IgD-negative memory B cell (primary cell): ENCODE results near the gene CBARP. TPM values are rescaled to one million over a fixed set of nuclear protein-coding genes. Genes with fewer than 3 reads are reported as not detected.
A peak's percentile ranks its signal among the peaks of the same experiment; 100 is the strongest.
"Not testable (repeated sequence)": the region's sequence is repeated elsewhere in the genome, so short reads cannot be mapped to it uniquely, and the experiment has no call there.

Experiments used
- H3K27ac Mint-ChIP-seq, 3 donors: one replicate each; pipeline ENCODE4 v1.8.0; 2020 to 2022; ENCODE audit warnings: mild to moderate bottlenecking in 3 of 3, mixed read lengths in 3 of 3, moderate library complexity in 1 of 3
- H3K27me3 Mint-ChIP-seq: one replicate; pipeline ENCODE4 v1.8.0; 2021; ENCODE audit warnings: mixed read lengths
- H3K36me3 Mint-ChIP-seq: one replicate; pipeline ENCODE4 v1.8.0; 2020; ENCODE audit warnings: mild to moderate bottlenecking, mixed read lengths
- H3K4me1 Mint-ChIP-seq, 3 donors: one replicate each; pipeline ENCODE4 v1.8.0; 2020 to 2022; ENCODE audit warnings: mixed read lengths in 3 of 3, mild to moderate bottlenecking in 1 of 3
- H3K4me3 Mint-ChIP-seq, 4 donors: one replicate each; pipeline ENCODE4 v1.8.0; 2020 to 2022; ENCODE audit warnings: mild to moderate bottlenecking in 4 of 4, mixed read lengths in 4 of 4, moderate library complexity in 3 of 4
- H3K9me3 Mint-ChIP-seq, 3 donors: one replicate each; pipeline ENCODE4 v1.8.0; 2020 to 2021; ENCODE audit warnings: mixed read lengths in 3 of 3, mild to moderate bottlenecking in 1 of 3
- polyA plus RNA-seq: library from polyadenylated mRNA; unstranded; fragments of 300-500 nt; fragmentation: Illumina TruSeq; gene quantifications from one replicate; pipeline ENCODE4 v1.2.3, GENCODE V29; 2021

Gene CBARP
- polyA plus RNA-seq, 1 donor from 2014 or later, result not detected

DNA sequence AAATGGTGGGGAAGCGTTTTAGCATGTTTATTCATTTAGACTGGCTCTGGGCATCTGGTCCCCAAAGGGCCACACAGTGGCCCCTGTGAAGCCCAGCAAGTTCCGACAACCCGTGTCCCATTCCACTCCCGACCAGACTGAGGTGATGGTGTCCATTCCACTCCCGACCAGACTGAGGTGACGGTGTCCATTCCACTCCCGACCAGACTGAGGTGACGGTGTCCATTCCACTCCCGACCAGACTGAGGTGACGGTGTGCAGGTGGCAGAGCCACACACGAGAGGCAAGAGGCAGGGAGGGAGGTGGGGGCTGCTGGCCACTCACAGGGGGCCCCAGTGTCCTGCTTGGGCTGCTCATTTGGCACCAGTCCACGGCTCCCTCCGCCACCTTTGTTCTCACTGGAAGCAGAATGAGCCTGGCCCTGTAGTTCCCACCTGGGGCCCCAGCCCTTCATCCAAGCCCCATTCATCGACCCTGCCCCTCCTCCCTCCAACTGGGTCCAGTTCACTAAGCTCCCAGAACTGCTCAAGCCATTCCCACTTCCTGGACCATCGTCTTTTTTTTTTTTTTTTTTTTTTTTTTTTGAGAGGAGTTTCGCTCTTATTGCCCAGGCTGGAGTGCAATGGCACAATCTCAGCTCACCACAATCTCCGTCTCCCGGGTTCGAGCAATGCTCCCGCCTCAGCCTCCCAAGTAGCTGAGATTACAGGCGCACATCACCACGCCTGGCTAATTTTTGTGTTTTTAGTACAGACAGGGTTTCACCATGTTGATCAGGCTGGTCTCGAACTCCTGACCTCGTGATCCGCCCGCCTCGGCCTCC lies 8.7 kb upstream of the CBARP start:
- peak overlapping the region in 3 of 4 donors; percentile 17 to 76 (median 71) for H3K4me3 Mint-ChIP-seq
- peaks cover 6 to 15% (median 12%) of the 10 kb centered on the region in 3 donors for H3K4me1 Mint-ChIP-seq
- not testable (repeated sequence) for H3K36me3 Mint-ChIP-seq, H3K27me3 Mint-ChIP-seq, H3K9me3 Mint-ChIP-seq
- H3K27ac Mint-ChIP-seq, result peak overlapping the region in 2 of 3 donors; percentile 71 to 89

DNA sequence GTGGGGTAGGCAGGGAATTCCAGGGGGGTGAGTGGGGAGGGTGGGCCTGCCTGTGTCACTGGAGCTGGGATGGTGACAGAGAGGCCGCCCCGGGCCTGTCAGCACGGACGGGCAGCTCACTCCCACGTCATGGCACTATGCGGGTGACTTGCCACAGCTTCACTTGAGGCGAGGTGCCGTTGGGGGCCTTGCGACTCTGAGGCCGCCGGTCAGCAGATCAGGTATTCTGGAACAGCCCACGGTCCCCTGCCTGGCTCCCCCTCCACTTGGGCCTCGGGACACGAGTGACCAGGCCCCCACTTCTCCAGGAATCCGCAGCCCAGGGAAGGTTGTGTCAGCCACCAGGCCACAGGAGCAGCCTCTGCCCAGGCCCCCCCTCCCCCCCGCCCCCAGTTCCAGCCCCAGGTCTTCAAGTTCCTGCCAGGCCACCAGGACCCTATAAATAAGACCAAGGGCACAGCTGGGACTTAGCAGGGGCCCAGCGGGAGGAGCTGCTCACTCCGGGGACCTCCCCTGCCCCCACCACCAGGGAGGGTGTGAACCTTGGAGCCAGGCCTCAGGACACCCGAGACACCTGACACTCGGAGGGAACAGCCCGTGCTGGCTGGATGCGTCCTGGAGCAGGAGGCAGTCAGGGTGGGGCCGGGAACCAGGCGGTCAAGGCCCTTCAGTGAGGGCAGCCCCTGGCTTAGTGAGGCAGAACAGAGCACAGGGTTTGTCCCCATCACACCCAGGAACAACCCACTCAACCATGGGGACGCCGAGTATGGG lies 7.9 kb upstream of the CBARP start:
- Mint-ChIP-seq H3K27ac (peak overlapping the region in 1 of 3 donors; percentile 89), H3K4me3 (peak overlapping the region in 1 of 4 donors; percentile 76), H3K36me3 (peaks cover 2% of the 10 kb centered on the region), H3K4me1 (peaks cover 8 to 17% (median 14%) of the 10 kb centered on the region in 3 donors), H3K9me3 (no peaks in the 10 kb centered on the region), H3K27me3 (peaks cover 2% of the 10 kb centered on the region)

DNA sequence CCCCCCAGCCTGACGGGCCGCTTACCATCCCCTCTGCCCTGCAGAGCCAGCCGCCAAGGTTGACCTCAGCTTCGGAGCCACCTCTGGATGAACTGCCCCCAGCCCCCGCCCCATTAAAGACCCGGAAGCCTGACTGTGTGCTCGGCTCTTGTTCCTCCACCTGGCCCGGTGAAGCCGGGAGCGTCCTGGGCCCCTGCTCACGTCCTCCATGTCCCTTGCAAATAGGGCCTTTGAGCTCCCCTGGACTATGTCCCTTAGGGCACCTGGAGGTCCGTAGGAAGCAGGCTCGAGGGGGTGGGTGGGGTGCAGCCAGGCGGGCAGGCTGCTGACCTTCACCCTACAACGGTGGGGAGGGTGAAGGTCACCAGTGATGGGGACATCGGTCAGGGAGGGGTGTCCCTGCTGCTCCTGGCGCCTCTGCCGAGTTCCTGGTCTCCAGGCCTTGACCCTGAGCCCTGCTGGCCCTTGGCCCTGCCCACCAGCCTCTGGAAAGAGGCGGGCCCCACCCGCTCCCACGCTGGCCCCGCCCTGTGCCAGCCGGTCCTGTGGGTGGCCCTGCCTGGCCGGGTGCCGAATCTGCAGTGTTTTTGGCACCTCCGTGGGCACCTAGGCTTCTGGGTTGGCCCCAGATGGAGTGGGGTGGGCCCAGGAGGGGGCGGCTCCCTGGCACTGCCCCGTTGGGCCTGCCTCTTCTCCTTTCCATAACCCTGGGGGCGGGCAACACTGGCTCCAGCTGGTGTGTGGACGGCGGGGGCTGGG lies 7.1 kb upstream of the CBARP start:
- Mint-ChIP-seq H3K4me1 (peaks cover 8 to 17% (median 14%) of the 10 kb centered on the region in 3 donors), H3K27ac (peak overlapping the region; percentile 83 to 100 (median 87))

DNA sequence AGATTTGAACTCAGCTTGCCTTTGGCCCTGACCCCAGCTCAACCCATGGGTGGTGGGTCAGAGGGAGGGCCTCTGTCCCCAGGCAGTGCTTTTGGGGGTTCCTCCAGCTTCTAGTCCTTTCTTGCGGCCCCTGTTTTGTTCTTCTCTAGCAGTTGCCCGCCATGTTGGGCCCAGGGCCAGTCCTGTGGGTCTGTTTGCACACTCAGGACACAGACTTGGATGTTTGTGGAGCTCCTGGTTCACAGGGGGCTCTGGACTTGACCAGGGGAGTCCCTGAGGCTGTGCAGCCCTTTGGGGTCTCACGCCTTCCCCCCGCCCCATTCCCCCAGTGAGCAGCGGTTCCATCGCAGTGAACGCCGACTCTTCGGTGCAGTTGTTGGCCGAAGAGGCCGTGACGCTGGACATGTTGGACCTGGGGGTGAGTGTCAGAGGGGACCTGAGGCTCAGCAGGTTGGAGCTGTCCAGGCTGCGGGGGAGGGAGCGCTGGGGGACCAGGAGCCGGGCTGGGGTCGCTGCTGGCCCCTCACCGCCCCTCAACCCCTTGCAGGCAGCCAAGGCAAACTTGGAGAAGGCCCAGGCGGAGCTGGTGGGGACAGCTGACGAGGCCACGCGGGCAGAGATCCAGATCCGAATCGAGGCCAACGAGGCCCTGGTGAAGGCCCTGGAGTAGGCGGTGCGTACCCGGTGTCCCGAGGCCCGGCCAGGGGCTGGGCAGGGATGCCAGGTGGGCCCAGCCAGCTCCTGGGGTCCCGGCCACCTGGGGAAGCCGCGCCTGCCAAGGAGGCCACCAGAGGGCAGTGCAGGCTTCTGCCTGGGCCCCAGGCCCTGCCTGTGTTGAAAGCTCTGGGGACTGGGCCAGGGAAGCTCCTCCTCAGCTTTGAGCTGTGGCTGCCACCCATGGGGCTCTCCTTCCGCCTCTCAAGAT lies 6.2 kb upstream of the CBARP start:
- H3K27me3 Mint-ChIP-seq, result peaks cover 2% of the 10 kb centered on the region
- no peaks in the 10 kb centered on the region for H3K9me3 Mint-ChIP-seq
- peak overlapping the region; percentile 80 to 96 (median 90) for H3K4me3 Mint-ChIP-seq
- peak overlapping the region; percentile 83 to 100 (median 87) for H3K27ac Mint-ChIP-seq
- peaks cover 2% of the 10 kb centered on the region for H3K36me3 Mint-ChIP-seq
- peaks cover 10 to 19% (median 11%) of the 10 kb centered on the region in 3 donors for H3K4me1 Mint-ChIP-seq

More for the DNA sequence above, 7.1 kb upstream of the CBARP start:
- Mint-ChIP-seq H3K9me3 (no peaks in the 10 kb centered on the region), H3K4me3 (peak overlapping the region; percentile 80 to 96 (median 90)), H3K36me3 (peaks cover 2% of the 10 kb centered on the region), H3K27me3 (peaks cover 2% of the 10 kb centered on the region)

DNA sequence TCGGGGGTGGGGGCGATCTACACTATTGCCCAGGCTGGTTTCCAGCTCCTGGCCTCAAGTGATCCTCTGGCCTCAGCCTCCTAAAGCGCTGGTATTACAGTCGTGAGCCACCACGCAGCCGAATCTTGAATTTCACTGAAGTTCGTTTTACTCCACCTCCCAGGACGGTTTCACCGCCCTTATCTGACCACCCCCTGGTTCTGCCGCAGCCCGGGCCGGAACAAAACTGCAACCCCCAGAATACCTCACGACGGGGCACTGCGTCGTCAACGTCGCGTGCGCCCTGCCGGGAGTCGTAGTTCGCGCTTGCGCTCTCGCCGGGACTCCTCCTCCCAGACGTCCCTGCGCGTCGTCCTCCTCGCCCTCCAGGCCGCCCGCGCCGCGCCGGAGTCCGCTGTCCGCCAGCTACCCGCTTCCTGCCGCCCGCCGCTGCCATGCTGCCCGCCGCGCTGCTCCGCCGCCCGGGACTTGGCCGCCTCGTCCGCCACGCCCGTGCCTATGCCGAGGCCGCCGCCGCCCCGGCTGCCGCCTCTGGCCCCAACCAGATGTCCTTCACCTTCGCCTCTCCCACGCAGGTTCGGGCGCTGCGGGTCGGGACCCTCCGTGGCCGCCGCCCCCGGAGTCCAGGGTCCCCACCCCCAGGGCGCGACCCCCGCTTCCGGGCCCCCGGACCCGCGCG lies 3.8 kb upstream of the CBARP start, which contains the start of gene ATP5F1D:
Gene ATP5F1D (plus strand): TSS at position 335 of the 679 bp plus-strand sequence. CDS start 100 bp downstream, at position 435.
- Mint-ChIP-seq H3K27ac (peak within 1 kb of the TSS; percentile 81 to 97 (median 95)), H3K36me3 (peaks cover 2% of the 10 kb centered on the region), H3K4me1 (peaks cover 10 to 24% (median 17%) of the 10 kb centered on the region in 3 donors), H3K27me3 (peaks cover 8% of the 10 kb centered on the region), H3K9me3 (peaks cover 0 to 2% (median 0%) of the 10 kb centered on the region in 3 donors), H3K4me3 (peak within 1 kb of the TSS; percentile 86 to 96 (median 92))

DNA sequence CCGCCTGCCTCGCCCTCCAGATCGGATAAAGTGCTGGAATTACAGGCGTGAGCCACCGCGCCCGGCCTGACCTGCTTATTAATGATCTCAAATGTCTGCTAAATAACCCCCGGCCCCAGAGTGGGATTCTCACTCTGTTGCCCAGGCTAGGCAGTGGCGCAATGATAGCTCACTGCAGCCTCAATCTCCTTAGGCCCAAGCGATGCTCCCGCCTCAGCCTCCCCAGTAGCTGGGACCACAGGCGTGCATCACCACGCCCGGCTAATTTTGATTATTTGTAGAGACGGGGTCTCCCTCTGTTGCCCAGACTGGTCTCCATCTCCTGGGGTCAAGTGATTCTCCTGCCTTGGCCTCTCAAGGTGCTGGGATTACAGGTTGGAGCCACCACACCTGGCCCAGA lies 3.1 kb upstream of the CBARP start:
- peaks cover 0 to 2% (median 0%) of the 10 kb centered on the region in 3 donors for H3K9me3 Mint-ChIP-seq
- peak overlapping the region; percentile 81 to 97 (median 95) for H3K27ac Mint-ChIP-seq
- peaks cover 2% of the 10 kb centered on the region for H3K36me3 Mint-ChIP-seq
- peaks cover 10 to 20% (median 15%) of the 10 kb centered on the region in 3 donors for H3K4me1 Mint-ChIP-seq
- H3K27me3 Mint-ChIP-seq, result peaks cover 8% of the 10 kb centered on the region
- H3K4me3 Mint-ChIP-seq, result peak overlapping the region in 3 of 4 donors; percentile 83 to 95 (median 89)

DNA sequence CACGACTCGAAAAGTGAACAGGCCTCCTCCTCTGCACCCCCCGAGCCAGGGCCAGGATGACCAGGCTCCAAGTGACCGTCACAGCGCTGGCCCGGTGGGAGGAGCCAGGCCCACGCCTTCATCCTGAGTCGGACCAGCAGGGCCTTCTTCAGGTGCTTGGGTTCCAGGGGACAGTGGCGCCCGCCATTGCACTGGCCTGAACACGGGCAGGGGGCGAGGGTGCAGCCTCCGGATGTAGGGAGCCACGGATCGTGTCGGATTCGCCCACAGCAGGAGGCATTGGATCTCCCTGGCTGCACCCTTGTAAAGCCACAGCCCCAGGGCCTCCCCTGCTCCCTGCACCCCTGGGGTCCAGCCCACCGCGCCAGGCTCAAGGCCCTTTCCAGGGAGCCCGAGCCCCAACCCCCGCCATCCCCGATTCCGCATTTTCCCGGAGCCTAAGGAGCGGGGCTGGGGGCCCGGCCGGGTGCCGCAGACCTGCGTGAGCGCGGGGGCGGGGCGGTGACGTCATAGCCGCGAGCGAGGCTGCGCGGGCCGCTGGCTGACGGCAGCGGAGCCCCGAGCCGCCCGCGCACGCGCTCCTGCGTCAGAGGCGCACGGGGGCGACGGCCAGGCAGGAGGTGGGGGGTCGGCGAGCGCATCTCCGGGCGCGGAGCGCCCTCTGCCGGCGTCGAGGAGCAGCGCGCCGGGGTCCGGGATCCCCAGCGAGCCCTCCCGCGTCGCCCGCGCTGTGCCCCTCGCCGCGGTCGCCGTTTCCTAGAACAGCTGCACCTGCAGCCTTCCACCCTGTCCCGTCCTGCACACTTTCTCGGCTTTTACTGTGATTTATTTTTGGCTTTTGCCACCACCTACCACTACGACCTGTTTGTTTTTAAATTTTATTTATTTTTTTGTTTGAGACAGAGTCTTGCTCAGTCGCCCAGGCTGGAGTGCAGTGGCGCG lies 2.3 kb upstream of the CBARP start:
- peak overlapping the region in 2 of 3 donors; percentile 63 to 95 for H3K27ac Mint-ChIP-seq
- peaks cover 8% of the 10 kb centered on the region for H3K27me3 Mint-ChIP-seq
- peaks cover 10 to 20% (median 15%) of the 10 kb centered on the region in 3 donors for H3K4me1 Mint-ChIP-seq
- peak overlapping the region in 3 of 4 donors; percentile 59 to 87 (median 74) for H3K4me3 Mint-ChIP-seq
- peaks cover 2% of the 10 kb centered on the region for H3K36me3 Mint-ChIP-seq
- peaks cover 0 to 2% (median 0%) of the 10 kb centered on the region in 3 donors for H3K9me3 Mint-ChIP-seq

DNA sequence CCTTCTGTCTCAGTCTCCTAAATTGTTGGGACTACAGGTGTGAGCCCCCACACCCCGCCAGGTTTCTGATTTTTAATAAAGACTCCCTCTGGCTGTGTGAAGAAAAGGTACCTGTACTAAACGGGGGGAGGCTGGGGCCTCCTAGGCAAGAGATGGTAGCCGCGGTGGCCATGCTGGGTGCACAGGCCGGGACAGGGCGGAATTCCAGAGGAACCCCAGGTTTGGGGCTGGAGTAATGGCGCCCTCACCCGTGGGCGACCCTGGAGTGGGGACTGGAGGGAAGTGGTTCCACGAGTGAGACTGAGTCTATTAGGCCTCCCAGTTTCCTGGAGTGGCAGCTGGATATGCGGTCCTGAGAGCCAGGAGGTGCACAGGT lies 1.6 kb upstream of the CBARP start:
- Mint-ChIP-seq H3K4me3 (peak overlapping the region; percentile 55 to 90 (median 76)), H3K27ac (peak overlapping the region; percentile 63 to 95 (median 71)), H3K27me3 (peaks cover 8% of the 10 kb centered on the region), H3K9me3 (peaks cover 0 to 2% (median 0%) of the 10 kb centered on the region in 3 donors), H3K4me1 (peaks cover 6 to 18% (median 13%) of the 10 kb centered on the region in 3 donors), H3K36me3 (peaks cover 2% of the 10 kb centered on the region)

DNA sequence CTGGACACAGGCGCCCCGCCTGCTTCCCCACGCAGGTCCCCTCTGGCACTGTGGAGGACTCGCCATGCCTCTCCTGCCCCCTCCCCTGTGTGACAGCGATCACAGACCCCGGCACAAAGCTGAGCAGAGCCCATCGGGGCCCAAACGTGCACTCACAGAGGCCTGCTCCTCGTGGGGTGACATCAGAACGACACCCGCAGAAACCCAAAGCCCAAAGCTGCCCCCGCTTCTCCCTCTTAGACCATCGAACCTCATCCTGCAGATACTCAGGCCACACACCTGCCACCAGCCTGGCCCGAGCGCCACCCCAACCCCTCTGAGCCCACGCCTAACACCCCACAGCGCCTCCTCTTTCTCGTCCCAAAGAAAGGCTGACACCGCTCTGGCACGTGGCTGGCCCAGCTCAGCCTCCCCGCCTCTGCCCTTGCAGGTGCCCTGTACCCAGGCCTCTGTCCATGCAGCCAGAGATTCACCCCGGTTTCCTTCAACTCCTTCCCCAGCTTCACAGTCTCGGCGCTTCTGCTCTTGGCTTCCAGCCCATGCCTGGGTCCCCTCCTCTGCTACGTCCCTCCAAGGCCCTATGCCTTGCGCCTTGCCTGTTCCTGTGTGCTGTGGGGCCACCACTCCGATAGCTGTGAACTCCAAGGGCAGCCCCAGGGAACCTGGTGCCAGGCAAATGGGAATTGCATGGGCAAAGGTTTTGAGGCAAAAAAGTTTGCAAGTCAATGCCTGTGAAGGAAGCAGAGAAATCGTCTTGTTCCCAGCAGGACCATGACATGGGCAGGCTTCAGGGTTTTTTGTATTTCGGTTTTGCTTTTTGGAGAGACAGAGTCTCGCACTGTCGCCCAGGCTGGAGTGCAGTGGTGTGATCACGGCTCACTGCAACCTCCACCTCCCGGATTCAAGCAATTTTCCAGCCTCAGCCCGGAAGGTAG lies 831 bp upstream of the CBARP start:
- Mint-ChIP-seq H3K36me3 (peaks cover 2% of the 10 kb centered on the region), H3K27ac (peak overlapping the region; percentile 63 to 95 (median 71)), H3K4me1 (peaks cover 5 to 18% (median 13%) of the 10 kb centered on the region in 3 donors), H3K4me3 (peak overlapping the region; percentile 84 to 94 (median 88)), H3K9me3 (peaks cover 0 to 2% (median 0%) of the 10 kb centered on the region in 3 donors), H3K27me3 (peaks cover 8% of the 10 kb centered on the region)

DNA sequence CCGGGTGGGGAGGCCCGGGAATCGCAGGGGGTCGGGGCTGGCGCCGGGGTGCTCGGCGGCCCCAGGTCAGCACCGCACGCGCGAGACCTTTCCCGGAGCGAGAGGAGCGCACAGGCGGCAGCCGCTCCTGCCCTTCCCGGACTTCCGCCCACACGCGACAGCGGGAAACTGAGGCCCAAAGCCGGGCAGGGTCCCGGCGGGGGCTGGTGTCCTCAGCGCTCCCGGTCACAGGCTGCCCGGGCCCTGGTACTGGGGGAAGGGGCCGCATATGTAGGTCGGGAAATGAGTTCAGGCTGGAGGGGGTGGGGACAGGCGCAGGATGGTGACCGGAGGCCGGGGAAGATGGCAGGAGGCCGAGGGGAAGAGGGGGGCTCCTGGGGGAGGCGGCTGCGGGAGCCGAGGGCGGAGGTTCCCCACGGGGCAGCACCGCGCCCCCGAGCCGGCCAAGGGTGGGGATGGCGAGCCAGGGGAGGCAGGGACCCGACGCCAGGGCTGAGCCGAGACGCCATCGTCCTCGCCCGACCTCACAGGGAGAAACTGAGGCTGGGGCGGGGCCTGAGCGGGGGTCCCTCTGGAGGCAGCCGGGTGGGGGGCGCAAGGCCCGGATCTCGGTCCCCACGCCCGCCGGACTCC lies 662 bp downstream of the CBARP start:
- Mint-ChIP-seq H3K27me3 (peaks cover 8% of the 10 kb centered on the region), H3K4me3 (no peak overlapping the region), H3K27ac (no peak overlapping the region), H3K4me1 (peaks cover 5 to 13% (median 11%) of the 10 kb centered on the region in 3 donors), H3K9me3 (peaks cover 0 to 2% (median 0%) of the 10 kb centered on the region in 3 donors), H3K36me3 (peaks cover 2% of the 10 kb centered on the region)

DNA sequence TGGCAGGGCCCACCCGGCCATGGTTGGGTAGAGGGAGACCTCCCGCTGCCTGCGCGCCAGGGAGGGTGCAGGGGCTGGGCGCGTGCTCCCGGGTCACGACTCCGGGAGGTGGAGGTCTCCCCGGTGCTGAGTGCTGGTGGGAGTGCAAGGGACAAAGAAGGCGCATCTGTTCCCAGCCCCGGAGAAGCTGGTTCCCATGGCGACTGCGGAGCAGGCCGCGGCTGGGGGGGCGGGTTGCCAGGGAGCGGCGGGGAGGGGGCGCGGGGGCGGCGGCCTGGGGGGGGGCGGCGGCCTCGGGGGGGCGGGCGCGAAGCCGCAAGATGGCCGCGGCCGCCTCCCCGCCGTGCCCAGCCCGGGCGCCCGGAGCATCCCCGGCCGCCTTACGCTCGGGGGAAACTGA lies 1.2 kb downstream of the CBARP start:
- Mint-ChIP-seq H3K4me3 (no peak overlapping the region), H3K27me3 (peaks cover 8% of the 10 kb centered on the region), H3K36me3 (peaks cover 2% of the 10 kb centered on the region), H3K27ac (no peak overlapping the region), H3K4me1 (peaks cover 4 to 12% (median 10%) of the 10 kb centered on the region in 3 donors), H3K9me3 (peaks cover 0 to 2% (median 0%) of the 10 kb centered on the region in 3 donors)
